Trophoblast cell (in vitro differentiated cells and primary cell): Measurements from ENCODE around the gene ZNF189.

Source experiments
- DNase-seq, 2 donors: peaks; one replicate each; pipeline ENCODE4 v3.0.0-alpha.2; 2016
- H2AFZ ChIP-seq: 2 replicates; pipeline ENCODE4 v1.6.1; 2013; ENCODE audit warnings: low read length, moderate library complexity, mild to moderate bottlenecking; ENCODE audit not compliant: insufficient read depth, poor library complexity
- H2AK5ac ChIP-seq: 2 replicates; pipeline ENCODE4 v1.6.1; 2013; ENCODE audit warnings: mild to moderate bottlenecking, low read length
- H2BK120ac ChIP-seq: 2 replicates; pipeline ENCODE4 v1.6.1; 2013; ENCODE audit warnings: low read length, mild to moderate bottlenecking, moderate library complexity; ENCODE audit not compliant: insufficient read depth, poor library complexity
- H2BK12ac ChIP-seq: 2 replicates; pipeline ENCODE4 v1.6.1; 2013; ENCODE audit warnings: mild to moderate bottlenecking, low read length, moderate library complexity
- H2BK5ac ChIP-seq: 2 replicates; pipeline ENCODE4 v1.6.1; 2013; ENCODE audit warnings: low read length, low read depth, moderate library complexity, mild to moderate bottlenecking; ENCODE audit not compliant: poor library complexity
- H3K14ac ChIP-seq: 2 replicates; pipeline ENCODE4 v1.6.1; 2013; ENCODE audit warnings: mild to moderate bottlenecking, low read length
- H3K18ac ChIP-seq: 2 replicates; pipeline ENCODE4 v1.6.1; 2013; ENCODE audit warnings: mild to moderate bottlenecking, low read length
- H3K23ac ChIP-seq: 2 replicates; pipeline ENCODE4 v1.6.1; 2013; ENCODE audit warnings: low read length
- H3K27ac ChIP-seq: 2 replicates; pipeline ENCODE4 v1.5.1; 2013; ENCODE audit warnings: low read depth, mild to moderate bottlenecking, inconsistent platforms, low read length, moderate library complexity
- H3K27me3 ChIP-seq: 2 replicates; pipeline ENCODE4 v1.6.1; 2013; ENCODE audit warnings: inconsistent platforms, mild to moderate bottlenecking, low read length, moderate library complexity; ENCODE audit not compliant: insufficient read depth
- H3K36me3 ChIP-seq, 2 experiments: 1 replicate in 1 of 2; 2 replicates in 1 of 2; pipeline ENCODE4 v1.6.1; 2013; ENCODE audit warnings: low read length in 2 of 2, mild to moderate bottlenecking in 2 of 2, moderate library complexity in 1 of 2; ENCODE audit not compliant: insufficient read depth in 2 of 2, control insufficient read depth in 1 of 2
- H3K4ac ChIP-seq: 2 replicates; pipeline ENCODE4 v1.6.1; 2013; ENCODE audit warnings: low read depth, mild to moderate bottlenecking, low read length, moderate library complexity
- H3K4me1 ChIP-seq, 2 experiments: 1 replicate in 1 of 2; 2 replicates in 1 of 2; pipeline ENCODE4 v1.6.1; 2013; ENCODE audit warnings: low read length in 2 of 2, mild to moderate bottlenecking in 2 of 2, moderate library complexity in 1 of 2; ENCODE audit not compliant: insufficient read depth in 2 of 2, control insufficient read depth in 1 of 2
- H3K4me2 ChIP-seq: 2 replicates; pipeline ENCODE4 v1.6.1; 2013; ENCODE audit warnings: inconsistent platforms, mild to moderate bottlenecking, low read length, moderate library complexity
- H3K4me3 ChIP-seq: 2 replicates; pipeline ENCODE4 v1.5.1; 2013; ENCODE audit warnings: mild to moderate bottlenecking, low read depth, low read length, inconsistent platforms
- H3K79me1 ChIP-seq: one replicate; pipeline ENCODE4 v1.6.1; 2013; ENCODE audit warnings: low read length
- H3K79me2 ChIP-seq: 2 replicates; pipeline ENCODE4 v1.6.1; 2013; ENCODE audit warnings: low read length, mild to moderate bottlenecking; ENCODE audit not compliant: control insufficient read depth, insufficient read depth, poor library complexity
- H3K9ac ChIP-seq: 2 replicates; pipeline ENCODE4 v1.6.1; 2013; ENCODE audit warnings: mild to moderate bottlenecking, low read length
- H3K9me3 ChIP-seq: 2 replicates; pipeline ENCODE4 v1.6.1; 2013; ENCODE audit warnings: low read depth, mild to moderate bottlenecking, control low read depth, inconsistent platforms, low read length; ENCODE audit not compliant: insufficient read depth
- H4K12ac ChIP-seq: 2 replicates; pipeline ENCODE4 v1.6.1; 2013; ENCODE audit warnings: low read depth, mild to moderate bottlenecking, low read length, moderate library complexity
- H4K8ac ChIP-seq: 2 replicates; pipeline ENCODE4 v1.6.1; 2013; ENCODE audit warnings: low read depth, mild to moderate bottlenecking, low read length, moderate library complexity
- H4K91ac ChIP-seq: one replicate; pipeline ENCODE4 v1.6.1; 2013; ENCODE audit warnings: low read depth, mild to moderate bottlenecking, low read length, moderate library complexity
- WGBS: extraction: QIAGEN DNeasy Blood & Tissue Kit; methylation state at CpG from one replicate; pipeline ENCODE4 v1.1.7; 2013; ENCODE audit warnings: missing lambda C conversion rate; ENCODE audit not compliant: insufficient read length, insufficient coverage; ENCODE audit errors: extremely low coverage; 5-methylcytosine and 5-hydroxymethylcytosine counted together

Gene ZNF189

GRCh38 chr9:101397746-101398067, 944 bp upstream of the ZNF189 start:
- Histone ChIP-seq H3K4ac (no peak overlapping the region), H2BK12ac (no peak overlapping the region), H3K79me1 (peaks cover 6% of the 10 kb centered on the region), H3K79me2 (peaks cover 6% of the 10 kb centered on the region), H2BK5ac (no peak overlapping the region), H4K91ac (no peak overlapping the region), H3K4me3 (peak overlapping the region; percentile 71), H3K9ac (peak overlapping the region; percentile 42), H3K27me3 (no peaks in the 10 kb centered on the region), H2AK5ac (no peak overlapping the region), H2AFZ (no peak overlapping the region), H3K14ac (no peak overlapping the region), H3K27ac (no peak overlapping the region), H3K18ac (no peak overlapping the region), H3K4me1 (peaks cover 0 to 7% of the 10 kb centered on the region in 2 experiments), H3K4me2 (peak overlapping the region; percentile 79), H3K9me3 (no peaks in the 10 kb centered on the region), H3K23ac (no peak overlapping the region), H2BK120ac (no peak overlapping the region), H4K12ac (no peak overlapping the region), H3K36me3 (peaks cover 2 to 5% of the 10 kb centered on the region in 2 experiments), H4K8ac (no peak overlapping the region)
- WGBS, result no CpG with 5 or more reads among the region's 4 CpGs
- peak in 1 of 2 donors; percentile 9 for DNase-seq

- peaks cover 2 to 13% of the 10 kb centered on the region in 2 experiments for H3K36me3 ChIP-seq
- H3K9me3 ChIP-seq, result no peaks in the 10 kb centered on the region
- peak overlapping the region; percentile 93 for H3K4ac ChIP-seq
- DNase-seq, result no peak
- peaks cover 0 to 7% of the 10 kb centered on the region in 2 experiments for H3K4me1 ChIP-seq
- peak overlapping the region; percentile 59 for H2AFZ ChIP-seq
- H3K23ac ChIP-seq, result no peak overlapping the region
- peak overlapping the region; percentile 20 for H2AK5ac ChIP-seq
- H2BK120ac ChIP-seq, result peak overlapping the region; percentile 71
- no CpG with 5 or more reads among the region's 28 CpGs for WGBS
- H2BK12ac ChIP-seq, result no peak overlapping the region
- peak overlapping the region; percentile 81 for H3K14ac ChIP-seq
- peaks cover 6% of the 10 kb centered on the region for H3K79me2 ChIP-seq
- peaks cover 6% of the 10 kb centered on the region for H3K79me1 ChIP-seq
- peak overlapping the region; percentile 94 for H3K9ac ChIP-seq
- peak overlapping the region; percentile 82 for H4K12ac ChIP-seq
- peak overlapping the region; percentile 81 for H4K91ac ChIP-seq
- no peaks in the 10 kb centered on the region for H3K27me3 ChIP-seq
- H3K4me2 ChIP-seq, result peak overlapping the region; percentile 71
- peak overlapping the region; percentile 43 for H2BK5ac ChIP-seq
- H3K27ac ChIP-seq, result no peak overlapping the region
- H3K4me3 ChIP-seq, result peak overlapping the region; percentile 85
- H3K18ac ChIP-seq, result peak overlapping the region; percentile 76
- peak overlapping the region; percentile 82 for H4K8ac ChIP-seq
Observed at GRCh38 chr9:101398930-101399642, 435 bp downstream of the ZNF189 start.

- WGBS, result no CpG with 5 or more reads among the region's 2 CpGs
- no peak overlapping the region for H4K12ac ChIP-seq
- DNase-seq, result no peak
Observed at GRCh38 chr9:101399643-101399970, 956 bp downstream of the ZNF189 start.

GRCh38 chr9:101400120-101400519, 1.5 kb downstream of the ZNF189 start:
- Histone ChIP-seq H3K9me3 (no peaks in the 10 kb centered on the region), H3K4me1 (peaks cover 0 to 7% of the 10 kb centered on the region in 2 experiments), H3K14ac (no peak overlapping the region), H3K18ac (no peak overlapping the region), H2AFZ (no peak overlapping the region), H3K23ac (no peak overlapping the region), H4K12ac (no peak overlapping the region), H3K36me3 (peaks cover 2 to 13% of the 10 kb centered on the region in 2 experiments), H3K79me1 (peaks cover 6% of the 10 kb centered on the region), H2AK5ac (no peak overlapping the region), H2BK12ac (no peak overlapping the region), H4K91ac (no peak overlapping the region), H3K27me3 (no peaks in the 10 kb centered on the region), H3K4me2 (no peak overlapping the region), H3K27ac (no peak overlapping the region), H3K9ac (no peak overlapping the region), H3K4me3 (no peak overlapping the region), H2BK5ac (no peak overlapping the region), H3K4ac (no peak overlapping the region), H4K8ac (no peak overlapping the region), H2BK120ac (no peak overlapping the region), H3K79me2 (peaks cover 6% of the 10 kb centered on the region)
- DNase-seq, result no peak
- no CpG with 5 or more reads among the region's 5 CpGs for WGBS

More at GRCh38 chr9:101399643-101399970, 956 bp downstream of the ZNF189 start:
- no peaks in the 10 kb centered on the region for H3K9me3 ChIP-seq
- no peak overlapping the region for H3K23ac ChIP-seq
- H3K4me3 ChIP-seq, result no peak overlapping the region
- H2BK120ac ChIP-seq, result no peak overlapping the region
- no peak overlapping the region for H4K8ac ChIP-seq
- peak overlapping the region; percentile 49 for H3K4ac ChIP-seq
- H3K27ac ChIP-seq, result no peak overlapping the region
- H3K79me1 ChIP-seq, result peaks cover 6% of the 10 kb centered on the region
- no peaks in the 10 kb centered on the region for H3K27me3 ChIP-seq
- peak overlapping the region; percentile 71 for H3K4me2 ChIP-seq
- H2AK5ac ChIP-seq, result no peak overlapping the region
- no peak overlapping the region for H3K14ac ChIP-seq
- peaks cover 0 to 7% of the 10 kb centered on the region in 2 experiments for H3K4me1 ChIP-seq
- peaks cover 2 to 13% of the 10 kb centered on the region in 2 experiments for H3K36me3 ChIP-seq
- H2BK12ac ChIP-seq, result no peak overlapping the region
- H3K9ac ChIP-seq, result no peak overlapping the region
- H2BK5ac ChIP-seq, result no peak overlapping the region
- no peak overlapping the region for H3K18ac ChIP-seq
- H4K91ac ChIP-seq, result no peak overlapping the region
- no peak overlapping the region for H2AFZ ChIP-seq
- H3K79me2 ChIP-seq, result peaks cover 6% of the 10 kb centered on the region
